A673 (cell line): ENCODE data around the gene HMCN1. TPM values are rescaled to one million over a fixed set of nuclear protein-coding genes. Genes with fewer than 3 reads are reported as not detected.
A peak's percentile ranks its signal among the peaks of the same experiment; 100 is the strongest.

Experiments used
- BruUV-seq: library from RNA; stranded (reverse); fragments of 400-500 nt; replicated peaks from 2 replicates; lab custom pipeline; 2021; lab: Mats Ljungman, UMichigan
- CTCF ChIA-PET: fragments of 300-600 bp; sonication (Branson Sonifier 250); formaldehyde crosslinking; loops from one replicate; lab custom pipeline; 2022; ENCODE audit warnings: antibody characterized with exemption; lab: Charles Lee
- POLR2A ChIA-PET: fragments of 300-600 bp; sonication (Branson Sonifier 250); formaldehyde crosslinking; loops from one replicate; lab custom pipeline; 2022; ENCODE audit warnings: antibody characterized with exemption; ENCODE audit not compliant: low non-redundant PET; lab: Charles Lee
- DNase-seq: peaks from one replicate; pipeline ENCODE4 v3.0.0-alpha.2; 2015; ENCODE audit warnings: low spot score
- H3K27ac ChIP-seq: fragments of 200-600 bp; sonication (generic); 2 replicates; pipeline ENCODE4 v1.5.1; 2016; ENCODE audit warnings: mixed run types, low read depth, mild to moderate bottlenecking, mixed read lengths, antibody characterized with exemption, low read length; ENCODE audit not compliant: poor library complexity, severe bottlenecking
- H3K27me3 ChIP-seq: fragments of 200-600 bp; sonication (generic); replicated peaks from 2 replicates; pipeline ENCODE4 v1.6.1; 2017; ENCODE audit warnings: mixed run types, low read depth, mild to moderate bottlenecking, mixed read lengths, antibody characterized with exemption, low read length; ENCODE audit not compliant: insufficient read depth, poor library complexity
- H3K36me3 ChIP-seq: fragments of 200-600 bp; sonication (generic); 2 replicates; pipeline ENCODE4 v1.6.1; 2016; ENCODE audit warnings: mixed run types, mild to moderate bottlenecking, mixed read lengths, antibody characterized with exemption, low read length; ENCODE audit not compliant: insufficient read depth, poor library complexity, severe bottlenecking
- H3K4me1 ChIP-seq: fragments of 200-600 bp; sonication (generic); 2 replicates; pipeline ENCODE4 v1.6.1; 2017; ENCODE audit warnings: mixed run types, mild to moderate bottlenecking, mixed read lengths, antibody characterized with exemption, low read length; ENCODE audit not compliant: insufficient read depth, poor library complexity, severe bottlenecking
- H3K4me3 ChIP-seq: fragments of 200-600 bp; sonication (generic); 2 replicates; pipeline ENCODE4 v1.5.1; 2016; ENCODE audit warnings: low read depth, mixed run types, mild to moderate bottlenecking, mixed read lengths, low read length; ENCODE audit not compliant: poor library complexity, severe bottlenecking
- H3K9me3 ChIP-seq: fragments of 200-600 bp; sonication (generic); 2 replicates; pipeline ENCODE4 v1.6.1; 2016; ENCODE audit warnings: mixed run types, low read depth, mild to moderate bottlenecking, mixed read lengths, antibody characterized with exemption, low read length; ENCODE audit not compliant: poor library complexity, severe bottlenecking
- EZH2 ChIP-seq: fragments of 200-600 bp; sonication (generic); IDR thresholded peaks from 2 replicates; pipeline ENCODE4 v1.6.1; 2017; ENCODE audit warnings: borderline replicate concordance, low read depth, mild to moderate bottlenecking, mixed read lengths, antibody characterized with exemption, low read length; ENCODE audit not compliant: poor library complexity, severe bottlenecking
- intact Hi-C: fragments of 100-400 bp; cut with micrococcal nuclease; formaldehyde crosslinking; loops from one replicate; pipeline ENCODE4 v1.10.0; 2022; ENCODE audit not compliant: unreplicated experiment
- total RNA-seq: library from RNA; stranded (reverse); gene quantifications from 2 replicates; pipeline ENCODE4 v1.2.3, GENCODE V29; 2021
- TF ChIP-seq, protein P1 (sequence below): fragments of 300-800, 200-600 bp; sonication (generic); conservative IDR thresholded peaks from 2 replicates; pipeline ENCODE4 v1.5.1; 2017; ENCODE audit warnings: low read depth, mild to moderate bottlenecking, antibody characterized with exemption, low read length, moderate library complexity, mixed read lengths

Gene HMCN1
- total RNA-seq, 1 experiment from 2014 or later = 134 TPM

DNA sequence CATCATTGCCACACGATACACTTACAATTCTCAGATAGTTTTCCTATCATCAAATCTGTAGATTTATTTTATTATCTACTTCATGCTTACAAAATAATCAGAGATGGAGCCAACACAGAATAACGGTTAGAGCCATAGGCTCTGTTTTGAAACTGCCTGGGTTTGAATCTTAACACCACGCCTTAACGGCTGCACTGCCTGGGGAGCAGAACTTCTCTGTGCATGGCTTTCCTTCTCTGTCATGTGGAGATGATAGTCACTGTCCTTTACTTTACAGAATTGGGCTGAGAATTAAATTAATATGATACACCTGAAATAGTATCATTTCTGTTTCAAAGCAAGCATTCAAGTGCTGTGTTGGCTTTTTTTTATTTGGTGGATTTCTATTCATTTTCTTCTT is 177.8 kb downstream of the HMCN1 start:
- peak overlapping the region; percentile 13 for H3K27ac ChIP-seq
- CTCF ChIA-PET = no interaction called here
- no peak for DNase-seq
- POLR2A ChIA-PET = no interaction called here
- intact Hi-C loops = loop anchor here (10.0 kb wide), 1 partner anchor 57 kb away; no protein-coding TSS in a partner anchor
- H3K36me3 ChIP-seq = peaks cover 54% of the 10 kb centered on the region
- BruUV-seq = no TSS peak
- no peaks in the 10 kb centered on the region for H3K27me3 ChIP-seq
- H3K4me1 ChIP-seq = peaks cover 11% of the 10 kb centered on the region
- no peak overlapping the region for H3K4me3 ChIP-seq
- no peak for TF ChIP-seq EZH2
- TF ChIP-seq, protein P1, sequence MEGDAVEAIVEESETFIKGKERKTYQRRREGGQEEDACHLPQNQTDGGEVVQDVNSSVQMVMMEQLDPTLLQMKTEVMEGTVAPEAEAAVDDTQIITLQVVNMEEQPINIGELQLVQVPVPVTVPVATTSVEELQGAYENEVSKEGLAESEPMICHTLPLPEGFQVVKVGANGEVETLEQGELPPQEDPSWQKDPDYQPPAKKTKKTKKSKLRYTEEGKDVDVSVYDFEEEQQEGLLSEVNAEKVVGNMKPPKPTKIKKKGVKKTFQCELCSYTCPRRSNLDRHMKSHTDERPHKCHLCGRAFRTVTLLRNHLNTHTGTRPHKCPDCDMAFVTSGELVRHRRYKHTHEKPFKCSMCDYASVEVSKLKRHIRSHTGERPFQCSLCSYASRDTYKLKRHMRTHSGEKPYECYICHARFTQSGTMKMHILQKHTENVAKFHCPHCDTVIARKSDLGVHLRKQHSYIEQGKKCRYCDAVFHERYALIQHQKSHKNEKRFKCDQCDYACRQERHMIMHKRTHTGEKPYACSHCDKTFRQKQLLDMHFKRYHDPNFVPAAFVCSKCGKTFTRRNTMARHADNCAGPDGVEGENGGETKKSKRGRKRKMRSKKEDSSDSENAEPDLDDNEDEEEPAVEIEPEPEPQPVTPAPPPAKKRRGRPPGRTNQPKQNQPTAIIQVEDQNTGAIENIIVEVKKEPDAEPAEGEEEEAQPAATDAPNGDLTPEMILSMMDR = no peak
- H3K9me3 ChIP-seq = no peaks in the 10 kb centered on the region

DNA sequence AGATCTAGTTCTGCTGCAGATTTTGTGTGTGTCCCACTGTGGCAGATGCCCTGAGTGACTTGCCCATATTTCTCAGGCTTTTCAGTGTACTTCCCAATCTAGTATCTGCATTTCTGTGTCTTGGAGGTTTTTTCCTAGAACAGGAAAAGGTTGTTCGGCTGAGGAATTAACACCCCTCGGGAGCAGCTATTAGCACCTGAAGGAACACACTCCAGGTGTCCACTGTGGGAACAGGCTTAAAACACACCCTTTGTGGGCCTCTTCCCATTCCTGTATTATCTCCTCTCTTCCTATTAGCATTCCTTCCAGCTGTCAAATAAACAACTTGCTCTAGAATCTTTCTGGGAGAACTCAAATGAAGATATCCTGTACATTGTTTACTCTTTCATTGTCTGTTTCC is 178.3 kb downstream of the HMCN1 start:
- TF ChIP-seq EZH2 = no peak
- TF ChIP-seq, protein P1 = no peak
- POLR2A ChIA-PET = no interaction called here
- CTCF ChIA-PET = no interaction called here
- peak overlapping the region; percentile 13 for H3K27ac ChIP-seq
- peaks cover 11% of the 10 kb centered on the region for H3K4me1 ChIP-seq
- H3K4me3 ChIP-seq = no peak overlapping the region
- no peak for DNase-seq
- peaks cover 54% of the 10 kb centered on the region for H3K36me3 ChIP-seq
- no peaks in the 10 kb centered on the region for H3K27me3 ChIP-seq
- H3K9me3 ChIP-seq = no peaks in the 10 kb centered on the region
- intact Hi-C loops = loop anchor here (10.0 kb wide), 1 partner anchor 58 kb away; no protein-coding TSS in a partner anchor
- BruUV-seq = no TSS peak

DNA sequence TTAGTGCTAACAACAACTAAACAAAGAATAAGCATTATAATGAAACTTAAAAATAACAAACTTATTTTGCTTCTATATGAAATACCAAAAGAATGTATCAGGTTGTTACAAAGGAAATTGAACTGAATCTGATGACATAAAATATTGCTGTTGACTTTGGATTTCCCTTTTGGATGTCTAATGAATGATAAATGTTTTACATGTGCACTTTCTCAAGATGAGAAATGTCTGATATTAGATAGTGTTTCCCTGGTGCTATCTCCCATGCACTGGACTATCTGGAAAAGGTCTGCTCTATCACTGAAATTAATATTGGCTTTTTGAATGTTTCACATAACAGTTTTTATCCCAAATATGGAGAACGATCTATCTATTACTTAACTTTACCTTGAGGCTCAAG is 179.9 kb downstream of the HMCN1 start:
- H3K36me3 ChIP-seq = peaks cover 58% of the 10 kb centered on the region
- no peaks in the 10 kb centered on the region for H3K9me3 ChIP-seq
- H3K4me1 ChIP-seq = peaks cover 11% of the 10 kb centered on the region
- no peak overlapping the region for H3K27ac ChIP-seq
- no TSS peak for BruUV-seq
- no peak for TF ChIP-seq EZH2
- TF ChIP-seq, protein P1 = no peak
- H3K27me3 ChIP-seq = no peaks in the 10 kb centered on the region
- H3K4me3 ChIP-seq = no peak overlapping the region
- intact Hi-C loops = loop anchor here (10.0 kb wide), 1 partner anchor 59 kb away; no protein-coding TSS in a partner anchor
- CTCF ChIA-PET = no interaction called here
- no peak for DNase-seq
- POLR2A ChIA-PET = no interaction called here
